HG02884 (cell line): Measurements from ENCODE around the gene HDAC4.

Source experiments
- ATAC-seq: cut with Tn5 transposase; IDR thresholded peaks from one replicate; pipeline ENCODE4 v1.9.1; 2021; ENCODE audit warnings: mild to moderate bottlenecking, moderate library complexity; ENCODE audit not compliant: unreplicated experiment

Gene HDAC4

DNA sequence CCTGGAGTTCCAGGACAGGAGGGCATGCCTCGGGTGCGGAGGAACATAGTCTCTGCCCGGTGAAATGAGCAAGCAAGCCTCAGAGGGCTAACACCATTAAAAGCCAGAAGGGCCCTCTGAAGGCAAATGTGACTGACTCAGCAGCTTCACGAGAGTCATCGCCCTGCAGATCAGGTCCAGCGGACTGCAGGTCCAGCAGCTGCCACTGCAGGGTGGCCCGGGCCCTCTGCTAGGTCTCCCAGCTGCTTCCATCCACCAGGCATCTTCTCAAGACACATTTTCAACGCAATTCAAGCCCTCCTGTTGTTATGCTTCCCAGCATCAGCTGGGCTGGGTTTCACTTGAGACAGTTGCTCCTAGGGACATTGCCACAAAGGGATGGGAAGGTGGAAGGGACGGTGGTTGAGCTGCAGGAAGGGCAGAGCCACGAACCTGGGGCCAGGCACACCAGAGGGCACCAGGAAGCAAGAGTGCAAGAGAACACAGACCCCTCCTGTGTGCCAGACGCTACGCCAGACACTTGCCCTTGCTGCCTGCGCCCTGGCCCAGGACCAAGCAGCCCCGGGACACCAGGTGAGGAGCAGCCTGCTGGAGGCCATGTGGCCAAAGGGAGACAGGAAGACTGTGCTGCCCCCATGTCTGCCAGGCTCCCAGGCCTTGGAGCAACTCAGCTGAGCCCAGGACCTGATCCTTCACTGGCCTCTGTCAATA lies 173.0 kb downstream of the HDAC4 start:
- ATAC-seq = no peak

DNA sequence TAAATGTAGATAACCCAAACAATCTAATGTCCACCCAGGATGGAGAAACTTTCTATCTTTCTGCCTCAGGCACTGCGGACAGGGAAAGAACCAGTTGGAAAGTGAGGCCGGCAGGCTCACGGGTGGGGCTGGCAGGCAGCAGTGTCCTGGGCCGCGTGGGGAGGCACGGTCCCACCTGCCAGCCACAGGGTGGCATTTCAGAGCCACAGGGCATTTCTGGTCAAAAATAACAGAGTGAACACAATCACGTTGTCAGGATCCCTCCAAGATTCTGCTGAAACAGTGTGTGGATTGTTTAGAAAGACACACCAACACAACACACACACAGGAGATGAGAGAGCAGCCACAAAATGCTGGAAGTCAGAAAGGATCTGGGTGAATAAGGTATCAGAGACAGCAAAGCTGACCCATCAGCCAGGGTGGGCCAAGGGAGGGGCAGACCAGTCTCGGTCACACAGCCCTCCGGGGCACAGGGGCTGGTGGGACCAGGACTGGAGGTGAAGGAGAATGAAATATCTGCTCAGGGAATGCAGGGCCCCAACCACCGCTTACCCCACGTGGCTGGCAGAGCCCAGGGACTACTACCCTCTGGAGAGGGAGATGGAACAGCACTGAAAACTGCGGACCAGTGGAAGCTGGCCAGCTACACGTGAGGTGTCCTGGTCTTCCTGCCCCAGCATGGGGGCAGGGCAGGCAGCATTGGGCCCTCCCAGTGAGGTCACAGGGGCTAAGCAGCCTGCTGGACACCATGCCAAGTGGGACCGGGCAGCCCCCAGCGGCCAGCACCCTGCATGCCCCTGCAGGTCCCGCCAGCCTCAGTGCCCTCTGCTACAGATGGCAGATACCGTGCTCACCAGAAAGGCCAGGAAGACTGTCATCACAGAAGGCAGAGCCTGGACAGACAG lies 173.9 kb downstream of the HDAC4 start:
- no peak for ATAC-seq

DNA sequence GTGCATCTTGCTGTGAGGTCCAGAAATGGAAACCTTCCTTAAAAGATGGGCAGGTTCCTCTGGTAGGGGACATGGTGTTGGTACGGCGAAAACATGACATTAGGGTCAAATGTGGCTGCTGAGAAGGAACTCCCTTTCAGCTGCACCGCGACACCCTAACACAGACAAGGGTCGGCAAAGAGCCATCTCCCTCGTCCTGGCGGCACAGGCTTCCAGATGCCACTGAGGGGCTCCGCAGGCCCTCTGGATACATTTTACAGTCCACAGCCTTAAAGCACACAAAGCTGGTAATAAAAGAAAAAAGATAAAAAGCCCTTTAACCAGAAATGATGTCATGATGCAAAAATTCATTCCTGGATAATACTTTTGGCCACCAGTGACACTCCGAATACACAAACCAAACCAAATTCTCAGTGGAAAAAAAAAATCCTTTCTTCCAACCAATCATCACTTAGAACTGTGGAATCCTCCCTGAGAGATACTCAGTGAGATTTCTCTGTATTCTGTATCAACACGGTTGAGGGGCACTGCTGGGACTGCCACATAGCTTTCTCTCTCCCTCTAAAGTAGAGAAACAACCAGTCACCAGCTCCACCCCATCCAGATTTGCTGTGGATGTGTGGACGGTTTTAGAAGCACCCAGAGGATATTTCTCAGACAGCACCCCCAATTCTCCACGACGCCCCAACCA lies 174.8 kb downstream of the HDAC4 start:
- ATAC-seq = no peak

DNA sequence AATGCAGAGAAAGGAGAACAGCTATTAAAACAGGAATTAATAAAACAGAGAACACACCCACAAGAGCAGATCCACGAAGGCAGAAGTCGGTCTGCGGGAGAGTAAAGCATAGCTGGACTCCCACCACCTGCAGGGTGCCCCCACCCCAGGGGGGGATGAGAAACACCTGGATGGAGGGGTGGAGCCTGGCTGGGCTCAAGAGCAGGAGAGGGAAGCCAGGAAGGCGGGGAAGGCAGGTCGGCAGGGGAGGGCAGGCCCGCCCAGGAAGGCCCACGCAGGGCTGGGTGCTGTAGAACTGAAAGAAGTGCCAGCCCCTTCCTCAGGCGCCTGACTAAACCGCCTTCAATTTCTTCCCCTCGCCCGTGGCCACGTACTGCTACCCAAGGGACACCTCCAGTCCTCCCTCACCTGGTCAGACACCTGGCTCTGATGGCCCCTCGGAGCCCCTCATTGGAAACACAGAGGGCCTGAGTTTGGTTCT lies 175.4 kb downstream of the HDAC4 start:
- no peak for ATAC-seq

DNA sequence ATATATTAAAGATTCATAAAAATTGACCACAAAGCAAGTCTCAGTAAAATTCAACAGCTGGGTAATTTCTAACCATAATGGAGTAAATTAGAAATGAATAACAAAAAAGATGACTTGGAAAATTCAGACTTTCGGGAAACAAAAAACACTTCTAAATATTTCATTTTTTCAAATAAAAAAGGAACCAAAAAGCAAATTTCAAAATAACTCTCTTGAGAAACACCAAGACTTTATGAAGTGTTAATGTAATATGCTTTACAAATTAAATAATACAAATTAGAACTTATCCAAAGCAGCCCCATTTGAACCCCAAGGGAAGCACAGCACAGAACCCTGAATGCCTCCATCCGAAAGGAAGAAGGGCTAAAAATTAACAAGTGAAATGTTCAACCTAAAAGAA lies 175.9 kb downstream of the HDAC4 start:
- no peak for ATAC-seq

DNA sequence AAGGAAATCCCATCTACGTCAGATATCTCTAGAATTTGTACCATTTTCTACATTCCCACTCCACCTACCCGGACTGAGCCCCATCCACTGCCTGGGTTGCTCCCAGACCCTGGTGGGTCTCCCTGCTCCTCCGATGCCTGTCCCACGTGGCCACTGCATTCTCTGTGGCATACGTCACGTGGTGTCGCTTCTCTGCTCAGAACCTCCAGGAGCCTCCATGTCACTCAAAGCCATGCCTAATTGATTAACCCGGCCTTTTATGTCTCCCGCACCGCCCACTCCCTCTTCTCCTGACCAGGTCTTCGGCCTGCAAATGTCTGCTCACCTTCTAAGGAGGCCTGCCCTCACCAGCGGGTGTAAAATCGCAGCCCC lies 176.6 kb downstream of the HDAC4 start:
- no peak for ATAC-seq

DNA sequence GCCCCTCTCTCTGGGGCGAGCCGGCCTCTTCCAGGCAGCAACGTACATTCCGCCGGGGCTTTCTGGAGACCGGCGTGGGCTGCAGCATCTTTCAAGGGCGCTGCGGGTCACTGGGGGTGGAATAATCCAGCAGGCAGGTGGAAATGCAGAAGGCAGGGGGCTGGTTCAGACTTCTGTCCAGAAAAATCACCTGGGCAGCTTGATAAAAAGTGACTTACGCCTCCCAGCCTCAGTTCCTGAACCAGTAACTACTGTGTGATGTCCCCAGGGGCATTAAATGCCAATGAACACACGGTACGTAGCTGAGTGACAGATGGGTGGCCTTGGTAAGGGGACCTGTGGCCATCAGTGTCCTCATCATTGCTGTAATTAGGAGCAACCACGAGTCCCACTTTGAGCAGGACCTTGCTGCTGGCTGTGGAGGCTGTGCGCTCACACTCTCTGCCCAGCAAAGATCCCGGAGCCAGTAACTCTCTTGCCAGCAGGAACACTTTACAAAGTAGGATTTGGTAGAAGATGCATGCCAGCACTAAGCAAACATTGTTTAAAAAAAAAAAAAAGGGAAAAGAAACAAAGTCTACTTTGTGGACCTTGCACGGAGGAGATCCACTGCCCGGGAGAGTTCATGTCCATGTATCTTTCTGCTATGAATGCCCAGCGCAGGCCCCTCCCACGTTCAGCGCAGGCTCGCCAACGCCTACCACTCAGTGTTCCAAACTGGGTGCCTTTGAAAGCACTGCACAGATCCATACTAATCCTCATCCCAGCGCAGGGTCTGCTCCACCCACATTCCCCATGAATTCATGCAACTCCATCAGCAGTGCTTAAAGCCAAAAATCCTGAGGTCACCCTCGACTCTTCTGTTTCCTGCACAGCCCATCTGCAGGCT lies 177.3 kb downstream of the HDAC4 start:
- no peak for ATAC-seq

DNA sequence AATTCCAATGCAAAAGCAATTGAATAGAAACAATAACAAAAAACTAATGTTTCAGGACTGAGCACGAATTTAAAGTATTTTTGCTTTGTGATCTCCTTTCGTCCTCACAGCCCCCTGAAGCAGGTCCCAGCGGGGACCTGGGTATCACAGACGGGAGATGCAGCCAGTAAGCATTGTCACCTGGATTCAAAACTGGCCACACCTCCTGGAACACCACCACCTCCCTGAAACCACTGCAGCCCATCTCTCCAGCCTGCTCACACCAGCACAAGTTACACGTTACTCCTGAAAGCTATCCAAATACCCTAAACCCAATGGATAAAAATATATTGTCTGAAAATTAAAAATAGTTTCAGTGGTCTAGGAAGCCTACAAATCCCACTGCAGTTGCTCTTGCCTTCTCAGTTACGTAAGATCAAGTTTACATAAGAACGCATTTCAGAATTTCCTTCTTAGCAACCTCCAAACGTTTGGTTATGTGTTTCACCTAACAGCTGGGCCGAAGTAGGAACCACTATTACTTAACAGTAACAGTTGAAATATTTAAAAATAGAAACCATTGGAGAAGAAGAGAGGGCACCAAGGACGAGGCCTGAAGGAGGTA lies 178.0 kb downstream of the HDAC4 start:
- no peak for ATAC-seq

DNA sequence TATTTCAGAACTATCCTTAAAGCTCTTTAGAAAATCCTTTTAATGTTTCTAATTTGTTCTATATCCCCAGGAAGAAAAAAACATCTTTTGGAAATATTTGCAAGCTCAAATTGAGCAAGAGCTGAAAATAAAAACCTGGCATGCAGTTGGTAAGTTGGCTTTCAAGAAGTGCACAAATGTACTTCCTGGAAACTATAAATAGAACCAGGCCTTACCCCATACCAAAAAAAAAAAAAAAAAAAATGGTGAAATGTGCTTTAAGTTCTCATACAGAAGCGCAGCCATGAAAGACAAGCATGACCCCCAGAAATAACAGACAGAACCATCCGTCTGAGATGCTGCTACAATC lies 178.5 kb downstream of the HDAC4 start:
- ATAC-seq = no peak

DNA sequence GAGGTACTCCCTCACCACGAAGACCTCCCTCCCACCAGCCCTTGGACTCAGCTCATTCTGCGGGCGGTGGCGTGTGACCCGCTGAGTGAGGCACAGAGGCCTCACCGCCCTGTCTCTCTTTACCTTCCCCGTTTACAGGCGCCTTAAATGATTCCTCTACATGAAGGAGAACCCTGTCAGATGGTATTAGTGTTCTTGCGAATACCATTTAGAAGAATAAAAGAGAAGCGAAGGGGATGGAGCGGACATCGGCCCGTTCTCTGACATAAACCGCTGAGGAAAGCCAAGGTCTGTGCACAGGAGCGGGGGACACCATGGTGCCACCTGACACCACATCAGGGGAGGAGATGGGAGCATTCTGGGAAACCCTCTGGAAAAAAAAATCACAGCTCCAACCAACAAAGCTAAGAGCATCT lies 179.8 kb downstream of the HDAC4 start:
- no peak for ATAC-seq

DNA sequence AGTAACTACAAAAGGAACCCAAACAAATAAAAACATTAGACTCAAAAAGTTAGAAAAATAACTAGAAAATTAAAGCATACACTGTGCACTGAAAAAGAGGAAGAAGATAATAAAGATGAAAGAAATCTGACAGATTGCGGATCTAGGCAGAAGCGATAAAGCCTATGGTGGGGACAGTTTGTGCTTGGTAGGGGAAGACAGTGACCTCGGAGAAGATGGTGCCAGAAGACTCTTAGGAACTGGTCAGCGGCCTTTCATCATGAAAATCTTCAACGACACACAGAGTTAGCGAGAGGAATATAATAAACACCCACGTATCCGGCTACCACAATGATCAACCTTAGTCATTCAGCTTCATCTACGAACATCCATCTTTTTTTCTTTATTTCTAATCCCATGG lies 180.5 kb downstream of the HDAC4 start:
- ATAC-seq = no peak

DNA sequence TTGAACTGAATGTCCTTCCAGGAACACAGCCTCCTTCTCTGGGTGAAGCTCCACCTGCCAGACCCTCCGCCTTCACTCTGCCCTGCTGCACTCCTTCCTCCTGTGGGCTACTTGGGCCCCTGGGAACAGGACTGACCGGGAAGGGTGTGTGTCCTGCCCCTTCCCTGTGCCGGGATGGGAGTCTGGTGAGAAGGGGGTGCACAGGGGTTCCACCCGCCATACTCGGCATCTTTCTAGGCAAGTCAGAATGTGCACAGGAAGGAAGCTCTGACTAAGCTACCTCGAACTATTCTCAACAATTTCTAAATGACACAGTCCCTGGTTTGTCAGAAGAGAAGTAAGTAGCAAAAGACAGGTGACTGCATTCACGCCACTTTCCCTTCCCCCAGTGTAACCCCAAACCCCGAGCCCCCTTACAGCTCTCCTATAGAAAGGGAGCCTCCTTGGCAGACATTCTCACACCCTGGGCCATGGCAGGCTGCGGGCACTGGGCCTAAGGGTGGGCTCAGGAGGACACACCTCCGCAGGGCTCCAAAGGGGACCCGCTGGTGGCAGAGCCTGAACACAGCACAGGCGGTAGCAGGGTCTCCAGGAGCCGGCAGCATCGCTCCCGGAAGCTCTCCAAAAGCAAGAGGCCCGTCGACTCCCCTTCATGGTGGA lies 184.1 kb downstream of the HDAC4 start:
- ATAC-seq = no peak

DNA sequence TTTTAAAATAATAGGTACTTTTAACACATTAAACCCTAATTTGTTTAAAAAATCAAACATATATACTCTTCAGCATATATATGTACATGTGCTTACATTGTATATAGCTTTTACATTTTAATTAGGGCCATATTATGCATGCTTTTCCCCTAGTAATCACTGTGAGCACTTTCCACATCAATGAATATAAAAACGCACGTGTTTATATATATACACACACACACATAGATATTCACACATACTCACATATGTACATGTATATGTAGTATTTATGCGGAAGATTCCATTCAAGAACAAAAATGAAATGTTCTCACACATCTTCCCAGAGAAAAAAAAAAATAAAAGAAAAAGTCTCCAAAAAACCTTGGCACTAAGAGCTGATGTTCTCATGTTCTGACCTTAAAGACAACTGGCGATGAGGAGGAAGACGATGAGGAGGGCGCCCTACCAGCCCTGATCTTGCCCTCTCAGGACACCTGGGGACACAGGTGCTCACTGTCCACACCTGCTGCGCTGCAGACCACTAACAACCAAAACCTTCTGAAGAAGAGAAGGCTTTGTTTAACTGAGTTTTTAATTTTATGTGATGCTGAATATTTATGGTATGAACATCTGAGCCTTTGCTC lies 184.7 kb downstream of the HDAC4 start:
- ATAC-seq = no peak

DNA sequence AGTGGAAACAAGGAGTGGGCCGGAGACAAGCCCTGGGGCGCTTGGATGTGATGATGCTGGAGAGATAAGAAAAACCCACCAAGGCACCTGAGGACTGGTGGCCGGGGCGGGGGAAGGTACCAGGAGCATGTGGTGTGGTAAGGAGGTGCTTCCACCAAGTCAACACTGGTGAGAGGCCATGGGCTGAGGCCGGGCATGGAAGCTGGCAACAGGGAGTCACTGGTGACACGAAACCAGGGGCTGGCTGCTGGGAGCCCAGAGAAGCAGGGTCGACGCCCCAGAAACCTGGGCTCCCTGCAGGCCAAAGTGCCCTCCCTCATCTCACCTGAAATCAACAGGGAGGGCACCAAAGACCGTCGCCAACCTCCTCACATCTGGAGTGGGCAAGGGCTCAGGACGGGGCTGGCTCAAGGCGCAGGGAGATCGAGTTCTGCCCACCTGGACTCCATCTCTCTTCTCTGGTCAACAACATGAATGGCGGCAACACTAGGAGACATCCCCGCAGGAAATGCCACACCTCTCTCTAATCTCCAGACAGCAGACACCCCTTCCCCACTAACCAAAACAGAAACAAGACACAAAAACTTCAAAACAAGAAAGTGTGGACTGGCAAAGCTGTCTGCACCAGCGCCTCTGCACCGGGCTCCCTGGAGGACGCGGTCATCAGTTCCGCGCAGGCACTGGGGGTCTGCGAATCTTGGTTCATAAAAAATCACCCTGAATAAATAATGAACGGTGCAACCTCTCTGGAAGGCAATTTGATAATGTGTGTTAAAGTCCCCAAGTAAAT lies 185.5 kb downstream of the HDAC4 start:
- no peak for ATAC-seq

DNA sequence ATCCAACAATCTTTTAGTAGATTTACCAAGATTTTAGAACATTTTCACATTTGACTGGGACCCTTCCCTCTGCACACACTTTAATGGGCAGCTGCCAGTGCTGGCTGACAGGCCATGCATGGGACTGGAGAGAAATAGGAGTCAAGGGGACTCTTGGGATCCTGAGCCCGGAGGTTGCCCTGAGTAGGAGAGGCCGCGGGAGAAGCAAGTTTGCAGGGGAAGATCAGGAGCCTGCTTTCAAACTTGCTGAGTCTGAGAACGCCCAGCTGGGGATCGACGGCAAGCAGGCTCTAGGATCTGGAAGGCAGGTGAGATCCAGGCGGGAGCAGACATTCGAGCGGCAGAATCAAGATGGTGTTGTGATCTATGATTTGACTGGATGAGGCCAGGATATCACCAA lies 186.1 kb downstream of the HDAC4 start:
- no peak for ATAC-seq

DNA sequence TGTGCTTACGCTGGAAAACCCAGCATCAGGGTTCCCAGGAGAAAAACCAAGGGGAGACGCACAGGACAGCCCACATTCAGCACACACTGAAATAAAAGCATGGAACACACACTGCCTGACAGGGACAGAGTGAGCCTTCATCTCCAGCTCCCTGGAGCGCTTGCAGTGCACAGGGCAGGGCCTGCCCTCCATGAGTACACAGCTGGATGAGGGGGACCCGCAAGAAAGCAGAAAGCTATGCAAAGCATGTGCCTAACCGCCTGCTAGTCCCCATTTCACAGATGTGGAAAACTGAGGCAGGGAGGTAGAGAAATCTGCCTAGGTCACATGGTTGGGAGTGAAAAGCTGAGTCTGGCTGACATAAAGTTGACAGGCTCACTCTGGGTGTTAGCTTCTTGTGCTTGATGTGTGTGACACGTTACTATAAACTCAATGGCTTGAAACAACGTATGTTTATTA lies 187.1 kb downstream of the HDAC4 start:
- ATAC-seq = no peak

DNA sequence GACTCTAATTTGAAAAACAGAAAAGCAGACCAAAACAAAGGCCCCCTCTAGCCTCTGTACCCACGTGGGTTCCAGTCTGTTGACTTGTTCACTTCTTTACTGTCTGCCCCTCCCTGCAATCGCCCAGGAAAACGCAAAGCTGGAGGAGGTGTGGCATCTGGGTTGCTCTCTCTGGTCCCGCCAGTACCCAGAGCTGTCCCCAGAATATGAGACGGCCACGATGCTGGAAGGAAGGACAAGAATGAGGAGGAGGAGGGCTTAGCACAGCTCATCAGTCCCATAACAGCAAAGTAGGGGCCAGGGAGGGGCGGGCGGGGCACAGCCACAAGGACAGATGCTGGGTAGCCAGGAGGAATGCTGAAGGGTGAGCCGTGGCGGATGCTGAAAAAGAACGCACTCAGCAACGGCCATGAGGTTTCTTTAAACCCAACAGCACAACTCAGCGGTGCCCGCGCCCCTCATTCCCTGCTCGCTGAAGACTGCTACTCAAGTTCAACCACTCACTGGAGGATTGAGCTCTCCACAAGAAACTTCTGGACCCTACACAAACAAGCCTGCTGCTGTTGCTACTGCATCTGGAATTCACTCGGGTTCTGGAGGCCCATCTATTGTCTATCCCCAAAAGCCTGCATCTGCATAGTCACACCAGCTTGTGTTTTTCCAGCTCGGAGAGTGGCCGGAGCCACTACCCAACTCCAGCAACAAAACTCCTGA lies 187.7 kb downstream of the HDAC4 start:
- no peak for ATAC-seq
